K562 (cell line): ENCODE data around the gene XRCC3.

ENCODE experiments used
- CTCF ChIP-seq, 3 experiments: IDR thresholded peaks in 2 of 3; conservative IDR thresholded peaks in 1 of 3; 2 replicates each; pipeline ENCODE4 v1.5.1; 2011 to 2012; ENCODE audit warnings: low read length in 3 of 3, mild to moderate bottlenecking in 3 of 3, control low read depth in 2 of 3, improper control_type of control experiment in 1 of 3, inconsistent platforms in 1 of 3, low read depth in 1 of 3, mixed read lengths in 1 of 3, moderate library complexity in 1 of 3; ENCODE audit not compliant: insufficient read depth in 2 of 3
- EZH2 ChIP-seq: IDR thresholded peaks from 2 replicates; pipeline ENCODE4 v1.6.1; 2012; ENCODE audit warnings: low read depth, mild to moderate bottlenecking, inconsistent platforms, low read length, borderline replicate concordance
- NR2F6 ChIP-seq: fragments of 450-650 bp; formaldehyde crosslinking; IDR thresholded peaks from 2 replicates; pipeline ENCODE4 v1.4.0; 2020; ENCODE audit warnings: mild to moderate bottlenecking

DNA sequence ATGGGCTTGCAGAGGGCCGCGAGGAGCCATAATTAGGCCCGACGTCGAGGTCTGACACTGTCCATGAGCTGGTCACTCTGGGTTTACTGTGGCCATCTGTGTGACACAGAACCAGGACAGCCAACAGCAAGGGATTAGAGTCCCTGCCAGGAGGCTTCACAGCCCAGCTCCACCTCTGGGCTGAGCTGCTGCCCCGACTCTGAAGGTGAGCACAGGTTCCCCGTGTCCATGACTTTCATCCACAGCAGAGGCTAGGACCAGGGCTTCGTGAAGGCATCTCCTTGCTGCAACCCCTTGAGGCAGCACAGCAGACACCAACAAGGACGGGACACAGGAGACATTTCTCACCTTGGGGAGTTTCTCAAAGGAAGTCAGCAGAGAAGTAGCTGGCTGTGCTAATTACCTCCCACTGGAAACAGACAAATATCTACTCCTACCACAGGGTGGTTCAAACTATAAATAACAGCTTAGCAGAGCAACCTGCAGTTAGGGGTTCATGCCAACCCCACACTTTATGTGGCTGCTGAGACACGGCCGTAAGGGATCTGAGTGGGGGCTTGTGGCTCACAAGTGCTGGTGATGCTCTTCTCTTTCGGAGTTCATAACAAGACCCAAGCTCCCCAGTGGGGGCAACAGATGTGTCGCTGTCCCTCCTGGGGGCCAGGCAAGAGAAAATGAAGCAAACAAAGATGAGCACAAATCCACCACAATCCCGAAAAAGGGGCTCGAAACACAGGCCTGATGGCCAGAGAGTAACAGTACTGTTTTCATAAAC is 29.6 kb upstream of the XRCC3 start:
- TF ChIP-seq EZH2 (no peak), NR2F6 (CRISPR knock-in tag) (no peak), CTCF (IDR thresholded peaks at IDR 0.05 in 2 of 3, conservative IDR thresholded peaks at IDR 0.05 in 1 of 3; ENCODE audit: insufficient read depth in 2 of 3, low read depth in 1 of 3, low read length in 3 of 3) (no peak)
